Mesenchymal stem cell (in vitro differentiated cells and primary cell): ENCODE results near the gene LAIR2.

Experiments
- DNase-seq: peaks from one replicate; pipeline ENCODE4 v3.0.0-alpha.2; 2013
- H2AFZ ChIP-seq: one replicate; pipeline ENCODE4 v1.6.1; 2013; ENCODE audit warnings: low read depth, mild to moderate bottlenecking, control low read depth, inconsistent platforms, low read length, moderate library complexity
- H2AK5ac ChIP-seq: 2 replicates; pipeline ENCODE4 v1.6.1; 2013; ENCODE audit warnings: low read length, moderate library complexity, mild to moderate bottlenecking, inconsistent platforms; ENCODE audit not compliant: severe bottlenecking
- H2BK120ac ChIP-seq: one replicate; pipeline ENCODE4 v1.6.1; 2013; ENCODE audit warnings: low read depth, mild to moderate bottlenecking, inconsistent platforms, low read length, moderate library complexity
- H2BK12ac ChIP-seq, 2 experiments: one replicate each; pipeline ENCODE4 v1.6.1; 2013; ENCODE audit warnings: inconsistent platforms in 2 of 2, low read length in 2 of 2, mild to moderate bottlenecking in 2 of 2, moderate library complexity in 2 of 2, control low read depth in 1 of 2
- H2BK15ac ChIP-seq: one replicate; pipeline ENCODE4 v1.6.1; 2013; ENCODE audit warnings: mild to moderate bottlenecking, low read depth, inconsistent platforms; ENCODE audit not compliant: poor library complexity, severe bottlenecking
- H2BK5ac ChIP-seq: 2 replicates; pipeline ENCODE4 v1.6.1; 2013; ENCODE audit warnings: low read depth, mild to moderate bottlenecking, low read length, control low read depth, inconsistent platforms; ENCODE audit not compliant: poor library complexity, severe bottlenecking
- H3K14ac ChIP-seq, 2 experiments: one replicate each; pipeline ENCODE4 v1.6.1; 2013; ENCODE audit warnings: inconsistent platforms in 2 of 2, low read length in 2 of 2, control low read depth in 1 of 2, mild to moderate bottlenecking in 1 of 2, moderate library complexity in 1 of 2
- H3K18ac ChIP-seq, 2 experiments: one replicate each; pipeline ENCODE4 v1.6.1; 2013; ENCODE audit warnings: inconsistent platforms in 2 of 2, low read length in 2 of 2, control low read depth in 1 of 2, low read depth in 1 of 2, mild to moderate bottlenecking in 1 of 2
- H3K23ac ChIP-seq, 2 experiments: one replicate each; pipeline ENCODE4 v1.6.1; 2013; ENCODE audit warnings: inconsistent platforms in 2 of 2, low read length in 2 of 2, mild to moderate bottlenecking in 2 of 2, moderate library complexity in 2 of 2, control low read depth in 1 of 2
- H3K27ac ChIP-seq: 2 replicates; pipeline ENCODE4 v1.5.1; 2013; ENCODE audit warnings: mild to moderate bottlenecking, moderate library complexity, low read length, control low read depth, inconsistent platforms; ENCODE audit not compliant: poor library complexity, severe bottlenecking
- H3K27me3 ChIP-seq, 2 experiments: 2 replicates each; pipeline versions ENCODE4 v1.6.1 to v1.7.0; 2013; ENCODE audit warnings: low read length in 2 of 2, mild to moderate bottlenecking in 2 of 2, moderate library complexity in 2 of 2, control low read depth in 1 of 2, inconsistent platforms in 1 of 2; ENCODE audit not compliant: control insufficient read depth in 1 of 2, insufficient read depth in 1 of 2
- H3K36me3 ChIP-seq, 2 experiments: 2 replicates each; pipeline versions ENCODE4 v1.6.1 to v1.7.0; 2013; ENCODE audit warnings: low read length in 2 of 2, control low read depth in 1 of 2, inconsistent platforms in 1 of 2, low read depth in 1 of 2, mild to moderate bottlenecking in 1 of 2; ENCODE audit not compliant: insufficient read depth in 2 of 2, control insufficient read depth in 1 of 2
- H3K4ac ChIP-seq, 2 experiments: one replicate each; pipeline ENCODE4 v1.6.1; 2013; ENCODE audit warnings: inconsistent platforms in 2 of 2, low read length in 2 of 2, mild to moderate bottlenecking in 2 of 2, moderate library complexity in 2 of 2, control low read depth in 1 of 2, low read depth in 1 of 2
- H3K4me1 ChIP-seq: 2 replicates; pipeline ENCODE4 v1.6.1; 2013; ENCODE audit warnings: low read depth, low read length, control low read depth; ENCODE audit not compliant: control insufficient read depth, insufficient read depth
- H3K4me2 ChIP-seq: 2 replicates; pipeline ENCODE4 v1.6.1; 2013; ENCODE audit warnings: low read length, mild to moderate bottlenecking, inconsistent platforms; ENCODE audit not compliant: poor library complexity, severe bottlenecking
- H3K4me3 ChIP-seq, 2 experiments: 2 replicates each; pipeline versions ENCODE4 v1.5.1 to v1.7.0; 2013; ENCODE audit warnings: low read length in 2 of 2, mild to moderate bottlenecking in 2 of 2, control low read depth in 1 of 2, low read depth in 1 of 2; ENCODE audit not compliant: insufficient read depth in 1 of 2
- H3K79me1 ChIP-seq: replicated peaks from 2 replicates; pipeline ENCODE4 v1.6.1; 2013; ENCODE audit warnings: mild to moderate bottlenecking, control low read depth, low read length, inconsistent platforms; ENCODE audit not compliant: poor library complexity, severe bottlenecking
- H3K9ac ChIP-seq: 2 replicates; pipeline ENCODE4 v1.7.0; 2013; ENCODE audit warnings: mild to moderate bottlenecking, low read length, moderate library complexity
- H3K9me3 ChIP-seq: 2 replicates; pipeline ENCODE4 v1.7.0; 2013; ENCODE audit warnings: mild to moderate bottlenecking, low read length; ENCODE audit not compliant: control insufficient read depth
- H4K8ac ChIP-seq: one replicate; pipeline ENCODE4 v1.6.1; 2013; ENCODE audit warnings: inconsistent platforms, mild to moderate bottlenecking, low read length, moderate library complexity
- H4K91ac ChIP-seq: one replicate; pipeline ENCODE4 v1.6.1; 2013; ENCODE audit warnings: mild to moderate bottlenecking, low read length, inconsistent platforms
- WGBS: methylation state at CpG from one replicate; pipeline ENCODE4 v1.1.7; 2013; ENCODE audit warnings: mixed read lengths; 5-methylcytosine and 5-hydroxymethylcytosine counted together

The LAIR2 gene

GRCh38 chr19:54455786-54456422 is 46.7 kb upstream of the LAIR2 start:
- no peak overlapping the region for H3K23ac ChIP-seq
- no peak overlapping the region for H2AK5ac ChIP-seq
- H3K27ac ChIP-seq: no peak overlapping the region
- no peak overlapping the region for H2BK5ac ChIP-seq
- no peak overlapping the region for H2BK120ac ChIP-seq
- no peak overlapping the region for H2BK15ac ChIP-seq
- H3K4ac ChIP-seq: no peak overlapping the region
- H2BK12ac ChIP-seq: no peak overlapping the region
- no peak overlapping the region for H3K18ac ChIP-seq
- H3K14ac ChIP-seq: no peak overlapping the region
- peaks cover 94 to 97% of the 10 kb centered on the region in 2 experiments for H3K36me3 ChIP-seq
- no peak overlapping the region for H3K9ac ChIP-seq
- H4K8ac ChIP-seq: no peak overlapping the region
- 95% methylated on average over 22 of the region's 40 CpGs for WGBS
- peaks cover 34% of the 10 kb centered on the region for H3K4me1 ChIP-seq
- H4K91ac ChIP-seq: no peak overlapping the region
- no peak overlapping the region for H2AFZ ChIP-seq
- no peaks in the 10 kb centered on the region for H3K27me3 ChIP-seq
- H3K9me3 ChIP-seq: no peaks in the 10 kb centered on the region
- no peak overlapping the region for H3K4me3 ChIP-seq
- H3K79me1 ChIP-seq: peaks cover 37% of the 10 kb centered on the region
- H3K4me2 ChIP-seq: no peak overlapping the region
- no peak for DNase-seq

- Histone ChIP-seq H3K23ac (no peak overlapping the region), H2BK12ac (no peak overlapping the region), H3K18ac (no peak overlapping the region), H3K36me3 (peaks cover 96 to 98% of the 10 kb centered on the region in 2 experiments), H4K91ac (no peak overlapping the region), H3K79me1 (peaks cover 37% of the 10 kb centered on the region), H2BK120ac (no peak overlapping the region), H4K8ac (no peak overlapping the region), H3K9me3 (no peaks in the 10 kb centered on the region), H3K9ac (no peak overlapping the region), H3K4me1 (peaks cover 33% of the 10 kb centered on the region), H3K14ac (no peak overlapping the region), H2AK5ac (no peak overlapping the region), H3K27me3 (no peaks in the 10 kb centered on the region), H2AFZ (no peak overlapping the region), H3K4ac (no peak overlapping the region), H3K4me3 (no peak overlapping the region), H3K27ac (no peak overlapping the region), H2BK5ac (no peak overlapping the region), H2BK15ac (no peak overlapping the region), H3K4me2 (no peak overlapping the region)
- WGBS: 97% methylated on average over 51 of the region's 51 CpGs
- DNase-seq: no peak
These were observed 45.9 kb upstream of the LAIR2 start for GRCh38 chr19:54456423-54457373.

GRCh38 chr19:54457773-54458647 is 44.6 kb upstream of the LAIR2 start:
- no peak for DNase-seq
- WGBS: 98% methylated on average over 42 of the region's 42 CpGs
- Histone ChIP-seq H3K4ac (no peak overlapping the region), H2AFZ (no peak overlapping the region), H2BK120ac (no peak overlapping the region), H3K9ac (no peak overlapping the region), H3K27ac (no peak overlapping the region), H4K91ac (no peak overlapping the region), H3K27me3 (no peaks in the 10 kb centered on the region), H3K23ac (no peak overlapping the region), H2BK5ac (no peak overlapping the region), H3K14ac (no peak overlapping the region), H3K18ac (no peak overlapping the region), H3K9me3 (no peaks in the 10 kb centered on the region), H3K4me3 (no peak overlapping the region), H3K4me1 (peaks cover 39% of the 10 kb centered on the region), H2BK12ac (no peak overlapping the region), H3K36me3 (peaks cover 92 to 98% of the 10 kb centered on the region in 2 experiments), H2AK5ac (no peak overlapping the region), H2BK15ac (no peak overlapping the region), H3K79me1 (peaks cover 41% of the 10 kb centered on the region), H4K8ac (no peak overlapping the region), H3K4me2 (no peak overlapping the region)
